Ovary (tissue), 9 donors: ENCODE data around the gene NOL8. TPM values are rescaled to one million over a fixed set of nuclear protein-coding genes. Genes with fewer than 3 reads are reported as not detected.

ENCODE experiments used
- DNase-seq, 5 donors: peaks; one replicate each; pipeline ENCODE4 v3.0.0-alpha.2; 2019 to 2020
- H3K27ac ChIP-seq, 2 donors: fragments of 200-600 bp; one replicate each; pipeline versions ENCODE4 v1.5.1 to v1.8.0; 2019 to 2022
- H3K27me3 ChIP-seq: fragments of 200-600 bp; one replicate; pipeline ENCODE4 v1.8.0; 2022
- H3K36me3 ChIP-seq: fragments of 200-600 bp; sonication (generic); one replicate; pipeline ENCODE4 v1.5.1; 2019
- H3K4me1 ChIP-seq: one replicate; pipeline ENCODE4 v1.8.1; 2013; ENCODE audit warnings: mild to moderate bottlenecking, moderate library complexity; ENCODE audit not compliant: insufficient read depth
- H3K4me3 ChIP-seq: fragments of 200-600 bp; sonication (generic); one replicate; pipeline ENCODE4 v1.5.1; 2017
- H3K9me3 ChIP-seq, 2 donors: fragments of 200-600 bp in 1 of 2; sonication (generic) in 1 of 2; one replicate each; pipeline versions ENCODE4 v1.5.1 to v1.8.1; 2013 to 2019; ENCODE audit warnings: mild to moderate bottlenecking in 1 of 2, moderate library complexity in 1 of 2
- EP300 ChIP-seq: sonication (generic); formaldehyde crosslinking; IDR thresholded peaks from one replicate; pipeline ENCODE4 v1.6.1; 2017; ENCODE audit warnings: antibody characterized with exemption
- POLR2A ChIP-seq: fragments of 450-650 bp; IDR thresholded peaks from one replicate; pipeline ENCODE4 v1.6.1; 2017; ENCODE audit warnings: antibody characterized with exemption, mild to moderate bottlenecking, moderate library complexity
- WGBS, 3 donors: extraction: QIAGEN DNeasy Blood & Tissue Kit in 1 of 3; methylation state at CpG; one replicate each; pipeline versions ENCODE4 v1.1.5 to v1.1.7; 2013 to 2017; 5-methylcytosine and 5-hydroxymethylcytosine counted together
- intact Hi-C, 4 donors: fragments of 100-400 bp; cut with DNase I; formaldehyde crosslinking; loops; one replicate each; pipeline versions ENCODE4 v1.11.0 to v1.15.1; 2022 to 2023
- polyA plus RNA-seq, 2 donors: library from polyadenylated mRNA; stranded (reverse); fragments of 200-250 nt in 1 of 2; fragments of 350-450 nt in 1 of 2; fragmentation: Illumina TruSeq in 1 of 2; extraction: RNeasy Lipid Tissue Mini Kit (QIAGEN cat#74804) in 1 of 2; gene quantifications; one replicate each; pipeline ENCODE4 v1.2.3, GENCODE V29; 2013 to 2014
- total RNA-seq, 7 donors: library from RNA; depleted of rRNA in 2 of 7; stranded (reverse); fragments of >200 nt in 2 of 7; fragmentation: NEBNext Ultra II Directional in 3 of 7; extraction: Animal tissue kit (Norgen Biotek cat#: 25700) in 3 of 7; gene quantifications; one replicate each; pipeline versions ENCODE4 v1.1.0 to v1.2.4, GENCODE V29; 2016 to 2023
- TF ChIP-seq, protein P1 (sequence below), 3 donors: fragments of 450-650 bp in 2 of 3; fragments of 200-600 bp in 1 of 3; IDR thresholded peaks; one replicate each; pipeline versions ENCODE4 v1.5.1 to v1.8.0; 2016 to 2022; ENCODE audit warnings: antibody characterized with exemption in 3 of 3, mild to moderate bottlenecking in 1 of 3
- donor health status: DM: no; HTN: no; CAD: no; lungs with moderate emphysema.
- donor health status: DM: no; HTN: no; CAD: no.
- donor health status: Bipolar disorder and iron deficiency.
- donor health status: DM: yes; HTN: yes; CAD: no.
- donor health status: DM: no; HTN: no; CAD: no.
- donor health status: DM: yes; HTN: yes; CAD: no.

NOL8 gene
- total and polyA plus RNA-seq, 9 donors, result 17.1 to 35.4 (median 28.8) TPM

DNA sequence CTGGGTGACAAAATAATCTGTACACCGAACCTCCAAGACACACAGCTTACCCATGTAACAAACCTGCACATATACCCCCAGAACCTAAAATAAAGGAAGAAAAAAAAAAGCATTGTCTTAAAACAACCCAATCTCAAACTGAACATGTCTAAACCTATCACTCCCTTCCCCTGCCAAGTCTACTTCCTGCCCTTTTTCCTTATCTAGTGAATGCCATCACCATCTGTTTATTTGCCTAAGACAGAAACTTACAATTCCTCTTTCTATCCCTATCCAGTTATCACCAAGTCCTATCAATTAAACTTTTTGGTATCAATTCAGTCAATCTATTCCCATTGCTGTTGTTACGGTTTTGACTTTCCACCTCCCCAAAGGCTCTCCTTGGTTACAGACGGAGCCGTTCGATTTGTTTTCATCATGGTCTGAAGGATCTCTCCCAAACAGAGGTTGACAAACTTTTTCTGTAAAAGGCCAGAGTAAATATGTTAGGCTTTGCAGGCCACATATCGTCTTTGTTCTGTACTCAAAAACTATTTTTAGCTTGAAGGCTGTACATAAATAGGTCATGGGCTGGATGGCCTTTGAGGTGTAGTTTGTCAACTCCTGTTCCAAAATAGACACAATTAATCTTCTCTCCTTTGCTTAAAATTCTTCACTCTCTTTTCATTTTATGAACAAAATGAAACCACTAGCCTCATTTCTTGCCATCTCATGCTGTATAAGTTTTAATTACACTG is 12.1 kb downstream of the NOL8 start:
- no peaks in the 10 kb centered on the region for H3K9me3 ChIP-seq
- H3K4me3 ChIP-seq, result no peak overlapping the region
- TF ChIP-seq EP300, result no peak
- TF ChIP-seq, protein P1, sequence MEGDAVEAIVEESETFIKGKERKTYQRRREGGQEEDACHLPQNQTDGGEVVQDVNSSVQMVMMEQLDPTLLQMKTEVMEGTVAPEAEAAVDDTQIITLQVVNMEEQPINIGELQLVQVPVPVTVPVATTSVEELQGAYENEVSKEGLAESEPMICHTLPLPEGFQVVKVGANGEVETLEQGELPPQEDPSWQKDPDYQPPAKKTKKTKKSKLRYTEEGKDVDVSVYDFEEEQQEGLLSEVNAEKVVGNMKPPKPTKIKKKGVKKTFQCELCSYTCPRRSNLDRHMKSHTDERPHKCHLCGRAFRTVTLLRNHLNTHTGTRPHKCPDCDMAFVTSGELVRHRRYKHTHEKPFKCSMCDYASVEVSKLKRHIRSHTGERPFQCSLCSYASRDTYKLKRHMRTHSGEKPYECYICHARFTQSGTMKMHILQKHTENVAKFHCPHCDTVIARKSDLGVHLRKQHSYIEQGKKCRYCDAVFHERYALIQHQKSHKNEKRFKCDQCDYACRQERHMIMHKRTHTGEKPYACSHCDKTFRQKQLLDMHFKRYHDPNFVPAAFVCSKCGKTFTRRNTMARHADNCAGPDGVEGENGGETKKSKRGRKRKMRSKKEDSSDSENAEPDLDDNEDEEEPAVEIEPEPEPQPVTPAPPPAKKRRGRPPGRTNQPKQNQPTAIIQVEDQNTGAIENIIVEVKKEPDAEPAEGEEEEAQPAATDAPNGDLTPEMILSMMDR (IDR thresholded peaks at IDR 0.05), result no peak
- no peak for TF ChIP-seq POLR2A
- WGBS, 3 donors, result 66 to 76% (median 70%) methylated on average over 6 of the region's 6 CpGs
- no peak overlapping the region for H3K27ac ChIP-seq
- intact Hi-C loops, result no loop called here
- H3K4me1 ChIP-seq, result peaks cover 1% of the 10 kb centered on the region
- no peak for DNase-seq
- H3K27me3 ChIP-seq, result no peaks in the 10 kb centered on the region
- no peaks in the 10 kb centered on the region for H3K36me3 ChIP-seq

DNA sequence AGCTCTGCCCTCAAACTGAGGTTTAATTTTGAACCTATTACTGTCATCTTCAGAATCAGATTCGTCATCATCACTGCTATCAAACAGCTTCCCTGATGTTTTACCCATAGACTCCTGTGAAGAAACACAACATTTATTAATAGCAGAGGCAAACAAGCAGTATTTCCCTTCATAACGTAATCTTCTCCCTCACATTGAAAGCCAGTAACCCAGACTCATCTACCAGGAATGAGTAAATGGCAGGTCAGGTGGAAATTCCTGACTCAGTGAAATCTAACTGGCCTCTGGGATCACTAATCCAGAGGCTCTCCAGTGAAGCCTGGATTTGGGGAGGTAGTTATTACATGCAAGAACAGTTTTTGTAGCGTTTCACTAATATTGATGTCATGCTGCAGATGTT is 14.6 kb downstream of the NOL8 start:
- peaks cover 1% of the 10 kb centered on the region for H3K4me1 ChIP-seq
- DNase-seq, result no peak
- H3K9me3 ChIP-seq, result no peaks in the 10 kb centered on the region
- TF ChIP-seq POLR2A, result no peak
- TF ChIP-seq EP300, result no peak
- TF ChIP-seq, protein P1 (IDR thresholded peaks at IDR 0.05), result no peak
- H3K27ac ChIP-seq, result no peak overlapping the region
- no peaks in the 10 kb centered on the region for H3K36me3 ChIP-seq
- intact Hi-C loops, result no loop called here
- WGBS, 3 donors, result 86 to 93% (median 93%) methylated on average over 3 of the region's 3 CpGs
- H3K4me3 ChIP-seq, result no peak overlapping the region
- no peaks in the 10 kb centered on the region for H3K27me3 ChIP-seq

DNA sequence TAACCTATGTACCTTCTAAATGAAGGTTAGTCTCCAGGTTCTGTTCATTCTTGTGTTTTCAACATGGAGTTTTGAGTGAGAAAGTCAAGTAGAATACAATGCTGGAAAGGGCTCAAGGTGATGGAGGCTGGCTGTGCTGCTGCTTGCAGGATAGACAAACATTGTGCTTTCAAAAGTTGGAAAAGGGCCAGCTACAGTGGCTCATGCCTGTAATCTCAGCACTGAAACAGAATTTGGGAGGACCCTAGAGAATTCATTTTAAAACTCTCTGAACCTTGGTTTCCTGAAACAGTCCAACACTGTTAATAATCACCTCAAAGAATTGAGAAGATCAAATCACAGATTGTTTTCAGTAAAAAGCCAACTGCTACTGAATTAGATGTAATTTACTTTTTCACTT is 16.3 kb downstream of the NOL8 start:
- Histone ChIP-seq H3K4me3 (no peak overlapping the region), H3K36me3 (no peaks in the 10 kb centered on the region), H3K27ac (no peak overlapping the region), H3K4me1 (peaks cover 1% of the 10 kb centered on the region), H3K9me3 (no peaks in the 10 kb centered on the region), H3K27me3 (no peaks in the 10 kb centered on the region)
- TF ChIP-seq EP300 (no peak), POLR2A (no peak)
- TF ChIP-seq, protein P1 (IDR thresholded peaks at IDR 0.05), result no peak
- intact Hi-C loops, result no loop called here
- no peak for DNase-seq

DNA sequence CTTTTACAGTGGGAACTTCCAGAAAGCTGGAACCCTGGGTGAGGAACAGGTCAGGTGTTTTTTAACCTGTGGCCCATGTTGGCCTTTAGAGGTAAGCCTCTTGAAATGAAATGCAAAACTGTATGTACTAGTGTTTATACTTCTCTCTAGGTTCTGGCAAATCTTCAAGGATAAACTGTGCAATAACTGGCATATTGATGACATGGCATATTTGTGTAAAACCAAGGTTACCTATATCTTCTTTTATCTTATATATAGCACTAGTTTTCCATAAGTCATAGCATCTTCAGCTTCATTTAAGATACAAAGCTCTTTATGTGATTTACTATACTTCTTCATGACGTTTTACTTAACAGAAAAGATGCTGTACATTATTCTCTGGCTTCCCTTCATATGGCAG is 24.2 kb downstream of the NOL8 start:
- Histone ChIP-seq H3K27me3 (no peaks in the 10 kb centered on the region), H3K4me3 (no peak overlapping the region), H3K9me3 (no peaks in the 10 kb centered on the region), H3K36me3 (no peaks in the 10 kb centered on the region), H3K4me1 (no peaks in the 10 kb centered on the region), H3K27ac (no peak overlapping the region)
- intact Hi-C loops, result no loop called here
- 56 to 73% (median 57%) methylated on average over 1 of the region's 1 CpG for WGBS, 3 donors
- TF ChIP-seq EP300, result no peak
- TF ChIP-seq, protein P1 (IDR thresholded peaks at IDR 0.05), result no peak
- no peak for TF ChIP-seq POLR2A
- DNase-seq, result no peak
